ENCODE data around the gene APOBEC3F.
"Not testable (repeated sequence)": the region's sequence is repeated elsewhere in the genome, so short reads cannot be mapped to it uniquely, and the experiment has no call there.

Gene APOBEC3F

GRCh38 chr22:39040538-39041296 is at the start of gene APOBEC3F:
Gene APOBEC3F (plus strand): TSS chr22:39040864. CDS start chr22:39040961, 97 bp downstream.
- not testable (repeated sequence) for DNase-seq (ENCODE audit: low read depth, low spot score)

- DNase-seq (ENCODE audit: low read depth, low spot score) = not testable (repeated sequence)
These were observed 47.7 kb upstream of the APOBEC3F start for GRCh38 chr22:38992871-38993371.

GRCh38 chr22:38996105-38996504 is 44.6 kb upstream of the APOBEC3F start:
- no peak for DNase-seq (ENCODE audit: low read depth, low spot score)

GRCh38 chr22:38997518-38997917 is 43.1 kb upstream of the APOBEC3F start:
- no peak for DNase-seq (ENCODE audit: low read depth, low spot score)

- peak; percentile 42 for DNase-seq (ENCODE audit: low read depth, low spot score)
These were observed 37.5 kb upstream of the APOBEC3F start for GRCh38 chr22:39003165-39003638.

- DNase-seq (ENCODE audit: low read depth, low spot score) = no peak
These were observed 33.5 kb upstream of the APOBEC3F start for GRCh38 chr22:39007177-39007576.

GRCh38 chr22:39008271-39008850 is 32.3 kb upstream of the APOBEC3F start:
- DNase-seq (ENCODE audit: low read depth, low spot score) = not testable (repeated sequence)

GRCh38 chr22:39010946-39011345 is 29.7 kb upstream of the APOBEC3F start:
- DNase-seq (ENCODE audit: low read depth, low spot score) = no peak

- no peak for DNase-seq (ENCODE audit: low read depth, low spot score)
These were observed 27.8 kb upstream of the APOBEC3F start for GRCh38 chr22:39012533-39013511.

- DNase-seq (ENCODE audit: low read depth, low spot score) = not testable (repeated sequence)
These were observed 27.1 kb upstream of the APOBEC3F start for GRCh38 chr22:39013561-39013941.

GRCh38 chr22:39013942-39014722 is 26.5 kb upstream of the APOBEC3F start, which contains the start of gene APOBEC3C:
Gene APOBEC3C (plus strand): TSS chr22:39014257. CDS start chr22:39014363, 106 bp downstream.
- DNase-seq (ENCODE audit: low read depth, low spot score) = peak; percentile 27

GRCh38 chr22:39014723-39015121 is 25.9 kb upstream of the APOBEC3F start:
- not testable (repeated sequence) for DNase-seq (ENCODE audit: low read depth, low spot score)

- DNase-seq (ENCODE audit: low read depth, low spot score) = no peak
These were observed 24.1 kb upstream of the APOBEC3F start for GRCh38 chr22:39016592-39016991.

GRCh38 chr22:39017596-39018365 is 22.9 kb upstream of the APOBEC3F start:
- no peak for DNase-seq (ENCODE audit: low read depth, low spot score)

- not testable (repeated sequence) for DNase-seq (ENCODE audit: low read depth, low spot score)
These were observed 20.5 kb upstream of the APOBEC3F start for GRCh38 chr22:39020021-39020651.

- DNase-seq (ENCODE audit: low read depth, low spot score) = no peak
These were observed 19.0 kb upstream of the APOBEC3F start for GRCh38 chr22:39021552-39022250.

GRCh38 chr22:39024519-39025308 is 15.9 kb upstream of the APOBEC3F start:
- no peak for DNase-seq (ENCODE audit: low read depth, low spot score)
